ENCODE results near the gene TBR1. TPM values are rescaled to one million over a fixed set of nuclear protein-coding genes. Genes with fewer than 3 reads are reported as not detected.

TBR1 gene
- under 0.01 and 0.09 TPM in 2 replicates for total RNA-seq

GRCh38 chr2:161415987-161416707 lies at the start of gene TBR1:
TBR1 (plus strand) TSS chr2:161416297; CDS start chr2:161416411, 114 bp downstream.

Other genes starting within 250 kb of the TBR1 start
- 54.4 and 59.1 TPM in 2 replicates for gene PSMD14, start 107.9 kb upstream of the TBR1 start, total RNA-seq
- under 0.01 TPM in 1 of 2 replicates, not detected in the other for gene SLC4A10, start 208.1 kb downstream of the TBR1 start, total RNA-seq

Data from dermis lymphatic vessel endothelial cell (primary cell).